Endothelial cell of umbilical vein (primary cell): ENCODE data around the gene BUB3. TPM values are rescaled to one million over a fixed set of nuclear protein-coding genes. Genes with fewer than 3 reads are reported as not detected.

Experiments
- BruUV-seq: library from RNA; stranded (reverse); fragments of 400-500 nt; replicated peaks from 2 replicates; lab custom pipeline; 2021; lab: Mats Ljungman, UMichigan
- CTCF ChIA-PET: fragments of 300-600, 350-600 bp; sonication (Branson Sonifier 250); formaldehyde crosslinking; loops from one replicate; lab custom pipeline; 2021; ENCODE audit warnings: antibody characterized with exemption, inconsistent platforms; lab: Charles Lee
- POLR2A ChIA-PET: fragments of 300-600, 350-600 bp; sonication (Branson Sonifier 250); formaldehyde crosslinking; loops from one replicate; lab custom pipeline; 2021; ENCODE audit warnings: antibody characterized with exemption, inconsistent platforms; lab: Charles Lee
- DNase-seq: peaks from one replicate; pipeline ENCODE4 v3.0.0-alpha.2; 2011; ENCODE audit warnings: low read depth, low spot score
- FAIRE-seq: peaks from 2 replicates; lab custom pipeline; 2011; peaks lifted over from hg19 to GRCh38; lab: Jason Lieb, UNC
- H2AFZ ChIP-seq: 2 replicates; pipeline ENCODE4 v1.6.0; 2012; ENCODE audit warnings: low read depth, low read length, control low read depth, inconsistent platforms
- H3K27ac ChIP-seq: 2 replicates; pipeline ENCODE4 v1.5.1; 2011; ENCODE audit warnings: low read depth, mild to moderate bottlenecking, control low read depth, low read length, moderate library complexity; ENCODE audit not compliant: insufficient read depth
- H3K27me3 ChIP-seq, 2 experiments: 2 replicates each; pipeline versions ENCODE4 v1.6.0 to v1.6.1; 2011; ENCODE audit warnings: low read length in 2 of 2, mixed read lengths in 1 of 2; ENCODE audit not compliant: control insufficient read depth in 2 of 2, insufficient read depth in 2 of 2
- H3K36me3 ChIP-seq, 2 experiments: 2 replicates in 1 of 2; 3 replicates in 1 of 2; pipeline ENCODE4 v1.5.1; 2011; ENCODE audit warnings: low read length in 2 of 2, mild to moderate bottlenecking in 1 of 2, moderate library complexity in 1 of 2; ENCODE audit not compliant: control insufficient read depth in 2 of 2, insufficient read depth in 2 of 2; ENCODE audit errors: extremely low read depth in 1 of 2
- H3K4me1 ChIP-seq: 3 replicates; pipeline ENCODE4 v1.5.1; 2011; ENCODE audit warnings: mild to moderate bottlenecking, low read length; ENCODE audit not compliant: control insufficient read depth, insufficient read depth; ENCODE audit errors: extremely low read depth
- H3K4me2 ChIP-seq: 2 replicates; pipeline ENCODE4 v1.6.1; 2011; ENCODE audit warnings: low read length, control low read depth, mixed read lengths; ENCODE audit not compliant: insufficient read depth
- H3K4me3 ChIP-seq, 3 experiments: fragments of 200-600 bp in 1 of 3; sonication (generic), shearing (Covaris generic) in 1 of 3; replicated peaks in 1 of 3; 2 replicates each; pipeline ENCODE4 v1.5.1; 2011 to 2016; ENCODE audit warnings: control low read depth in 3 of 3, low read length in 3 of 3, mild to moderate bottlenecking in 2 of 3, inconsistent platforms in 1 of 3, low read depth in 1 of 3, moderate library complexity in 1 of 3; ENCODE audit not compliant: insufficient read depth in 1 of 3
- H3K79me2 ChIP-seq: 2 replicates; pipeline ENCODE4 v1.6.0; 2012; ENCODE audit warnings: low read length, inconsistent platforms; ENCODE audit not compliant: control insufficient read depth, insufficient read depth
- H3K9ac ChIP-seq: replicated peaks from 2 replicates; pipeline ENCODE3; 2011; ENCODE audit warnings: low read length, control low read depth; ENCODE audit not compliant: insufficient read depth; ENCODE audit errors: extremely low read depth
- H3K9me1 ChIP-seq: replicated peaks from 3 replicates; pipeline ENCODE4 v1.6.0; 2011; ENCODE audit warnings: mild to moderate bottlenecking, low read length; ENCODE audit not compliant: control insufficient read depth, insufficient read depth; ENCODE audit errors: extremely low read depth
- H3K9me3 ChIP-seq: replicated peaks from 2 replicates; pipeline ENCODE4 v1.5.1; 2012; ENCODE audit warnings: low read length, inconsistent platforms; ENCODE audit not compliant: control insufficient read depth, insufficient read depth
- H4K20me1 ChIP-seq: replicated peaks from 2 replicates; pipeline ENCODE3; 2011; ENCODE audit warnings: mild to moderate bottlenecking, low read length; ENCODE audit not compliant: control insufficient read depth, insufficient read depth; ENCODE audit errors: extremely low read depth
- CTCF ChIP-seq, 2 donors: IDR thresholded peaks; 1 replicate in 1 of 2; 2 replicates in 1 of 2; pipeline ENCODE4 v1.5.1; 2011; ENCODE audit warnings: low read length in 2 of 2, mild to moderate bottlenecking in 2 of 2, moderate library complexity in 2 of 2, control low read depth in 1 of 2, inconsistent platforms in 1 of 2, low read depth in 1 of 2; ENCODE audit not compliant: insufficient read depth in 1 of 2; ENCODE audit errors: extremely low read depth in 1 of 2
- EZH2 ChIP-seq: IDR thresholded peaks from 2 replicates; pipeline ENCODE4 v1.6.1; 2012; ENCODE audit warnings: borderline replicate concordance, low read depth, mild to moderate bottlenecking, moderate library complexity, low read length, inconsistent platforms; ENCODE audit not compliant: severe bottlenecking
- FOS ChIP-seq: IDR thresholded peaks from 2 replicates; pipeline ENCODE4 v1.6.1; 2011; ENCODE audit warnings: mild to moderate bottlenecking, low read length, moderate library complexity, borderline replicate concordance; ENCODE audit not compliant: insufficient read depth
- GATA2 ChIP-seq: IDR thresholded peaks from 2 replicates; pipeline ENCODE4 v1.7.0; 2011; ENCODE audit warnings: low read depth, mild to moderate bottlenecking, moderate library complexity, mixed read lengths, low read length; ENCODE audit not compliant: insufficient read length, insufficient read depth
- JUN ChIP-seq: IDR thresholded peaks from 2 replicates; pipeline ENCODE4 v1.6.1; 2011; ENCODE audit warnings: borderline replicate concordance, low read depth; ENCODE audit not compliant: insufficient read length, insufficient read depth
- MAX ChIP-seq: IDR thresholded peaks from 2 replicates; pipeline ENCODE4 v1.6.1; 2011; ENCODE audit not compliant: insufficient read depth, insufficient read length
- MYC ChIP-seq: IDR thresholded peaks from one replicate; pipeline ENCODE4 v1.6.1; 2011; ENCODE audit warnings: mild to moderate bottlenecking, low read depth, low read length
- POLR2A ChIP-seq: IDR thresholded peaks from 2 replicates; pipeline ENCODE4 v1.6.1; 2012; ENCODE audit warnings: low read depth, mild to moderate bottlenecking, control low read depth, low read length
- POLR2AphosphoS5 ChIP-seq: IDR thresholded peaks from 2 replicates; pipeline ENCODE4 v1.6.1; 2012; ENCODE audit warnings: low read depth, mild to moderate bottlenecking, control low read depth, low read length, moderate library complexity; ENCODE audit not compliant: insufficient read depth
- dilution Hi-C: fragments of 300-500 bp; cut with MboI; formaldehyde crosslinking; loops from one replicate; pipeline ENCODE4 v1.15.0; 2019; ENCODE audit warnings: low sequenced_read_pairs; ENCODE audit not compliant: extremely low pct_ligation_motif_present
- intact Hi-C: fragments of 100-400 bp; cut with micrococcal nuclease; formaldehyde crosslinking; loops from one replicate; pipeline ENCODE4 v1.10.0; 2022
- polyA plus RNA-seq, 4 experiments: library from polyadenylated mRNA; depleted of rRNA in 3 of 4; stranded (reverse) in 3 of 4; unstranded in 1 of 4; fragments of >200 nt; gene quantifications; 2 replicates each; pipeline versions ENCODE4 v1.2.1 to v1.2.3, GENCODE V29; 2011 to 2012; ENCODE audit warnings: missing spikeins in 1 of 4
- total RNA-seq: library from RNA; stranded (reverse); gene quantifications from 2 replicates; pipeline ENCODE4 v1.2.3, GENCODE V29; 2021

BUB3 gene
- total and polyA plus RNA-seq, 2 donors (not counting 3 experiments of a cell fraction or from before 2014, with no cell fraction given) = 156 to 193 TPM

- Histone ChIP-seq H3K9ac (no peak overlapping the region), H3K4me2 (no peak overlapping the region), H3K36me3 (peaks cover 0 to 2% of the 10 kb centered on the region in 2 experiments), H3K79me2 (no peaks in the 10 kb centered on the region), H3K9me3 (no peaks in the 10 kb centered on the region), H2AFZ (no peak overlapping the region), H3K4me3 (no peak overlapping the region), H3K4me1 (no peaks in the 10 kb centered on the region), H3K9me1 (no peaks in the 10 kb centered on the region), H3K27me3 (no peaks in the 10 kb centered on the region), H4K20me1 (no peaks in the 10 kb centered on the region), H3K27ac (no peak overlapping the region)
- no peak for TF ChIP-seq CTCF (IDR thresholded peaks at IDR 0.05; ENCODE audit: extremely low read depth in 1 of 2, insufficient read depth in 1 of 2, low read depth in 1 of 2, low read length in 2 of 2)
- DNase-seq = no peak
- intact Hi-C loops (no loop called here), dilution Hi-C loops (no loop called here)
- POLR2A ChIA-PET = no interaction called here
- no TSS peak for BruUV-seq
- CTCF ChIA-PET = no interaction called here
- no peak for FAIRE-seq
These were observed 37.7 kb downstream of the BUB3 start for GRCh38 chr10:123191886-123192285.

- FAIRE-seq (no peak), DNase-seq (no peak)
- no peaks in the 10 kb centered on the region for H3K79me2 ChIP-seq
- ChIA-PET CTCF (no interaction called here), POLR2A (no interaction called here)
- no peak overlapping the region for H3K4me2 ChIP-seq
- no peaks in the 10 kb centered on the region for H3K27me3 ChIP-seq
- no peak for TF ChIP-seq CTCF (IDR thresholded peaks at IDR 0.05; ENCODE audit: extremely low read depth in 1 of 2, insufficient read depth in 1 of 2, low read depth in 1 of 2, low read length in 2 of 2)
- TF ChIP-seq MYC = no peak
- TF ChIP-seq MAX = no peak
- no peak for TF ChIP-seq GATA2
- no peak for TF ChIP-seq POLR2AphosphoS5
- TF ChIP-seq FOS = no peak
- TF ChIP-seq JUN = no peak
- no peak for TF ChIP-seq POLR2A
- TF ChIP-seq EZH2 = no peak
- H3K9me3 ChIP-seq = no peaks in the 10 kb centered on the region
- no peak overlapping the region for H3K9ac ChIP-seq
- H3K27ac ChIP-seq = no peak overlapping the region
- no peak overlapping the region for H2AFZ ChIP-seq
- no peaks in the 10 kb centered on the region for H3K4me1 ChIP-seq
- dilution Hi-C loops = no loop called here
- no peaks in the 10 kb centered on the region for H4K20me1 ChIP-seq
- no TSS peak for BruUV-seq
- no peaks in the 10 kb centered on the region for H3K9me1 ChIP-seq
- no peak overlapping the region for H3K4me3 ChIP-seq
- intact Hi-C loops = no loop called here
- H3K36me3 ChIP-seq = peaks cover 0 to 2% of the 10 kb centered on the region in 2 experiments
These were observed 39.9 kb downstream of the BUB3 start for GRCh38 chr10:123194056-123194455.
